ENCODE measurements around the gene KLHDC9. TPM values are rescaled to one million over a fixed set of nuclear protein-coding genes. Genes with fewer than 3 reads are reported as not detected.

KLHDC9 gene
- total RNA-seq, 2 experiments from 2014 or later = 0.43 TPM; not detected in 1

DNA sequence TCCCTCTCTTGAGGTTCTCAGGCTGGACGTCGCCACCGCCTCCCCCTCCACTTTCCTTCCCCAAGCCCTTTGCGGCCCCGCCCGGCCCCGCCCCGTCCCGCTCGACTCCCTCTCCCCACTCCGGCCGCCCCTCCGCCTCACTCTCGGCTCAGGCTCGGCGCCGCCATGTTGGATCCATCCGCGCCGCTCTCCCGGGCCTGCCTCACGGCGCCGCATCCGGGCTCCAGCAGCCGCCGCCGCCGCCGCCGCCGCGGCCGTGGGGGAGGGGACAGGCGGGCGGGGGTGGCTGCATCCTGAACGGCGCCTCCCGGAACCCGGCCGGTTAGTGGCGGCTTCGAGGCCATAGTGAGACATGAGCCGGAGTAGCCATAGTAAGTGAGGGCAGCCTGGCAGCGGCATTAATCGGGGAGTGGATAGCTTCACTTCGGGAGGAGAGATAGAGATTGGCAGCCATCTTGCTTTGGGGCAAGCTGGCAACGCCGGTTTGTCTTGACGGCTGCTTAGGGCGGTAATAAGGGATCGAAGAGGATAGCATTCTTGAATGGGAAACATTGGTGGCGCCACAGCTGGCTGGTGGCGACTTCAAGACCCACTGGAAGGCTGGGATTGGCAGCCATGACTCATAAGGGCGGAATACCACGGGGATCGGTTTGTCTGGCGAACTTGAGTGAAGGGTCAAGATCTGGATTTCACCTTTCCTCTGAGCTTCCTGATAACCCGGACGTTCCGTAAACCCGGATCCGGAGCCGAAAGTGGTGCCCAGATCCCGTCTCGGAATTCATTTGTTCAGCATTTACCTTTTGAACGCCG is 34.5 kb downstream of the KLHDC9 start, which contains the start of gene DEDD:
DEDD (minus strand) TSS at position 258 of the 810 bp plus-strand sequence. CDS start 8,205 bp downstream, outside the sequence.
- Mint-ChIP-seq H3K9me3 (no peaks in the 10 kb centered on the region), H3K36me3 (ENCODE audit: low read depth) (peaks cover 31% of the 10 kb centered on the region), H3K27ac (no peak within 1 kb of the TSS), H3K4me3 (no peak within 1 kb of the TSS), H3K4me1 (ENCODE audit: low read depth) (peaks cover 41% of the 10 kb centered on the region), H3K27me3 (no peaks in the 10 kb centered on the region)
- TF ChIP-seq, protein P1, sequence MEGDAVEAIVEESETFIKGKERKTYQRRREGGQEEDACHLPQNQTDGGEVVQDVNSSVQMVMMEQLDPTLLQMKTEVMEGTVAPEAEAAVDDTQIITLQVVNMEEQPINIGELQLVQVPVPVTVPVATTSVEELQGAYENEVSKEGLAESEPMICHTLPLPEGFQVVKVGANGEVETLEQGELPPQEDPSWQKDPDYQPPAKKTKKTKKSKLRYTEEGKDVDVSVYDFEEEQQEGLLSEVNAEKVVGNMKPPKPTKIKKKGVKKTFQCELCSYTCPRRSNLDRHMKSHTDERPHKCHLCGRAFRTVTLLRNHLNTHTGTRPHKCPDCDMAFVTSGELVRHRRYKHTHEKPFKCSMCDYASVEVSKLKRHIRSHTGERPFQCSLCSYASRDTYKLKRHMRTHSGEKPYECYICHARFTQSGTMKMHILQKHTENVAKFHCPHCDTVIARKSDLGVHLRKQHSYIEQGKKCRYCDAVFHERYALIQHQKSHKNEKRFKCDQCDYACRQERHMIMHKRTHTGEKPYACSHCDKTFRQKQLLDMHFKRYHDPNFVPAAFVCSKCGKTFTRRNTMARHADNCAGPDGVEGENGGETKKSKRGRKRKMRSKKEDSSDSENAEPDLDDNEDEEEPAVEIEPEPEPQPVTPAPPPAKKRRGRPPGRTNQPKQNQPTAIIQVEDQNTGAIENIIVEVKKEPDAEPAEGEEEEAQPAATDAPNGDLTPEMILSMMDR (IDR thresholded peaks at IDR 0.05) = no peak
- ChIA-PET CTCF (interaction anchor here (0.6 to 3.0 kb wide), 6 partner anchors 11 to 135 kb away, joined by 3 to 10 read pairs (median 4); partner anchors contain the start of genes KLHDC9 and PPOX), POLR2A (interaction anchor here (0.6 to 3.6 kb wide), 15 partner anchors 9 to 331 kb away, joined by 3 to 23 read pairs (median 4); partner anchors contain the start of genes NDUFS2 and UFC1)
- DNase-seq (peak; percentile 95), ATAC-seq (peak; percentile 95)
- intact Hi-C loops (cut with micrococcal nuclease) = no loop called here

DNA sequence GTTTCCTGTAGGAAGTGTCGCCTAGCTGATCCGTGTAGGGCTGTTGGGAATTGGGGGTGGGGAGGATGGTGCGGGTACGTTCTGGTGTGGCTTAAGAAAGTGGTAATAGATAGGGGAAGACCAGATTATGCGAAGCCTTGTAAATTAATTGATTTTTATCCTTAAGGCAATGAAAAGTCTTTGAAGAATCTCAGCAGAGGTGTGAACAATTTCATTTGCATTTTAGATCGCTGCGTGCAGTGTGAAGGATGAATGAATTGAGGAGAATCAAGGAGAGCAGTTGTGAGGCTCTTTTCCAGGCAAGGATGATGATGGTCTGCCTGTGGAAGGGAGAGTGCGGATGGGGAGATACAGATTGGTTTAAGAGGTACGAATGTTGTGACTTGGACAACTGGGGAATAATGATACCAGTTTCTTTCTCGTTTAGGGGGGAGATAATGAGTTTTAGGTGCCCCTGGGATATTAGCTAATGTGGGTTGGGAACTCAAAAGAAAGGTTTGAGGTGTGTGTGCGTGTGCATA is 35.1 kb downstream of the KLHDC9 start:
- TF ChIP-seq, protein P1 (IDR thresholded peaks at IDR 0.05) = no peak
- POLR2A ChIA-PET = interaction anchor here (0.6 to 3.6 kb wide), 14 partner anchors 8 to 332 kb away, joined by 3 to 23 read pairs (median 4); partner anchors contain the start of genes NDUFS2 and UFC1
- H3K4me1 Mint-ChIP-seq (ENCODE audit: low read depth) = peaks cover 38% of the 10 kb centered on the region
- H3K36me3 Mint-ChIP-seq (ENCODE audit: low read depth) = peaks cover 24% of the 10 kb centered on the region
- no peaks in the 10 kb centered on the region for H3K9me3 Mint-ChIP-seq
- CTCF ChIA-PET = interaction anchor here (0.6 to 3.0 kb wide), 6 partner anchors 10 to 136 kb away, joined by 3 to 10 read pairs (median 4); partner anchors contain the start of genes KLHDC9 and PPOX
- intact Hi-C loops (cut with micrococcal nuclease) = no loop called here
- DNase-seq (no peak), ATAC-seq (no peak)
- H3K27ac Mint-ChIP-seq = no peak overlapping the region
- H3K4me3 Mint-ChIP-seq = no peak overlapping the region
- H3K27me3 Mint-ChIP-seq = no peaks in the 10 kb centered on the region

DNA sequence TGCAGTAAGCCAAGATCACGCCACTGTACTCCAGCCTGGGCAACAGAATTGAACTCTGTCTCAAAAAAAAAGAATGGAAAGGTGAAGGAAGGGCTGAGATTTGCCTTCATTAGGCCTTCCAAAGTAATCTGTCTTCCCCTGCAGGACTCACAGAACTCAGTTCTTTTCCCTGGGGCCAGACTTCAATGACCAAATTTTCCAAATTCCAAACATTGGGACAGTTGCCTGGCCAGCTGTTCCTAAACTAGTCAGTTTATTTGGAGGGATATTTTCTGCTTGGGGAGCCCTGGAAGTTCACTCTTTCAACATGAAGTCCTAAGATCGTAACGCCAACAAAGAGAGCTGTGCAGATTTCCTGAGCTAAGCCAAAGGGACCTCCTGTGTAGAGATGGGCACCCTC is 39.7 kb downstream of the KLHDC9 start:
- intact Hi-C loops (cut with micrococcal nuclease) = no loop called here
- no peaks in the 10 kb centered on the region for H3K9me3 Mint-ChIP-seq
- ChIA-PET CTCF (interaction anchor here (1.1 to 3.1 kb wide), 13 partner anchors 10 to 358 kb away, joined by 3 to 16 read pairs (median 4); partner anchors contain the start of genes ITLN2, KLHDC9, NIT1 and PFDN2), POLR2A (interaction anchor here (1.6 to 3.3 kb wide), 2 partner anchors 16 to 20 kb away, joined by 7 to 11 read pairs; partner anchors contain the start of genes NIT1, PFDN2 and UFC1)
- H3K4me1 Mint-ChIP-seq (ENCODE audit: low read depth) = peaks cover 6% of the 10 kb centered on the region
- DNase-seq (no peak), ATAC-seq (no peak)
- H3K36me3 Mint-ChIP-seq (ENCODE audit: low read depth) = peaks cover 5% of the 10 kb centered on the region
- TF ChIP-seq, protein P1 (IDR thresholded peaks at IDR 0.05) = no peak
- H3K27ac Mint-ChIP-seq = no peak overlapping the region
- H3K27me3 Mint-ChIP-seq = no peaks in the 10 kb centered on the region
- H3K4me3 Mint-ChIP-seq = no peak overlapping the region

DNA sequence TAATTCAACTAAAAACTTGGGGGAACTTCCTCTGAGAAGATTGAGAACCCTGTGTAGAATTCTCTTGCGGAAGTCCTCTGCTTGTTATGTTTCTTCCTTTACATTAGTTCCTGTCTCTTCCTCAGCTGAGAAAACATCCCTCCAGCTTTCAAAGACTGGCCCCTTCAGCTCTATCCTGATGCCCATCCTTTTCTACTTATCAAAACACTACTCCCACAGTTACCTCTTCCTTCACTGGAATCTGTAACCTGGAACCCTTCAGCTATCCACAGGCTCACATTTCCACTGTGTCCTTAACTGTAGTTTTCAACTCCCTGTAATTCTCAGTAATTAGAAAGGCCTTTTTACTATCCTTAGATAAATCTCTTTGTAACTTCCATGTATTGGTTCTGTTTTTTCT is 40.3 kb downstream of the KLHDC9 start:
- TF ChIP-seq, protein P1 (IDR thresholded peaks at IDR 0.05) = no peak
- POLR2A ChIA-PET = interaction anchor here (0.9 to 3.3 kb wide), 2 partner anchors 15 to 20 kb away, joined by 3 to 11 read pairs; partner anchors contain the start of genes NIT1, PFDN2 and UFC1
- peaks cover 5% of the 10 kb centered on the region for H3K36me3 Mint-ChIP-seq (ENCODE audit: low read depth)
- ATAC-seq = no peak
- H3K4me1 Mint-ChIP-seq (ENCODE audit: low read depth) = peaks cover 6% of the 10 kb centered on the region
- no peaks in the 10 kb centered on the region for H3K27me3 Mint-ChIP-seq
- no peaks in the 10 kb centered on the region for H3K9me3 Mint-ChIP-seq
- no peak overlapping the region for H3K27ac Mint-ChIP-seq
- no peak for DNase-seq
- H3K4me3 Mint-ChIP-seq = no peak overlapping the region
- intact Hi-C loops (cut with micrococcal nuclease) = no loop called here
- CTCF ChIA-PET = interaction anchor here (0.7 to 3.1 kb wide), 17 partner anchors 10 to 244 kb away, joined by 3 to 16 read pairs (median 3); partner anchors contain the start of genes ITLN2, KLHDC9, NIT1 and PFDN2
